NCI-H146 (cell line): ENCODE measurements around the gene RFX8.
A peak's percentile ranks its signal among the peaks of the same experiment; 100 is the strongest.
"Not testable (repeated sequence)": the region's sequence is repeated elsewhere in the genome, so short reads cannot be mapped to it uniquely, and the experiment has no call there.

ENCODE experiments used
- DNase-seq: peaks from one replicate; lab custom pipeline; 2025; lab: John Stamatoyannopoulos, UW

Gene RFX8

GRCh38 chr2:101375653-101376052 lies 99.3 kb downstream of the RFX8 start:
- no peak for DNase-seq

- DNase-seq = no peak
Observed at GRCh38 chr2:101374821-101375561, 99.9 kb downstream of the RFX8 start.

- DNase-seq = no peak
Observed at GRCh38 chr2:101372792-101373191, 102.1 kb downstream of the RFX8 start.

- DNase-seq = no peak
Observed at GRCh38 chr2:101371636-101372035, 103.3 kb downstream of the RFX8 start.

GRCh38 chr2:101369100-101369499 lies 105.8 kb downstream of the RFX8 start:
- no peak for DNase-seq

- DNase-seq = no peak
Observed at GRCh38 chr2:101368376-101368775, 106.5 kb downstream of the RFX8 start.

GRCh38 chr2:101367508-101367907 lies 107.4 kb downstream of the RFX8 start:
- DNase-seq = no peak

- DNase-seq = no peak
Observed at GRCh38 chr2:101364878-101365277, 110.0 kb downstream of the RFX8 start.

GRCh38 chr2:101362777-101363176 lies 112.1 kb downstream of the RFX8 start:
- DNase-seq = no peak

GRCh38 chr2:101362316-101362715 lies 112.6 kb downstream of the RFX8 start:
- peak; percentile 17 for DNase-seq

- no peak for DNase-seq
Observed at GRCh38 chr2:101361522-101361921, 113.4 kb downstream of the RFX8 start.

- DNase-seq = no peak
Observed at GRCh38 chr2:101361121-101361520, 113.8 kb downstream of the RFX8 start.

GRCh38 chr2:101360232-101360631 lies 114.7 kb downstream of the RFX8 start:
- DNase-seq = no peak

- no peak for DNase-seq
Observed at GRCh38 chr2:101359410-101359954, 115.4 kb downstream of the RFX8 start.

GRCh38 chr2:101357376-101357775 lies 117.5 kb downstream of the RFX8 start:
- no peak for DNase-seq

GRCh38 chr2:101356521-101356920 lies 118.4 kb downstream of the RFX8 start:
- no peak for DNase-seq

GRCh38 chr2:101356055-101356454 lies 118.9 kb downstream of the RFX8 start:
- DNase-seq = no peak

GRCh38 chr2:101355401-101356054 lies 119.4 kb downstream of the RFX8 start:
- DNase-seq = no peak

- no peak for DNase-seq
Observed at GRCh38 chr2:101354420-101355311, 120.2 kb downstream of the RFX8 start.

- DNase-seq = not testable (repeated sequence)
Observed at GRCh38 chr2:101352631-101353030, 122.3 kb downstream of the RFX8 start.

- no peak for DNase-seq
Observed at GRCh38 chr2:101351207-101351606, 123.7 kb downstream of the RFX8 start.

- DNase-seq = no peak
Observed at GRCh38 chr2:101349893-101350662, 124.8 kb downstream of the RFX8 start.
